22Rv1 (cell line): ENCODE measurements around the gene PARVB.

Experiments used
- ZFX ChIP-seq: fragments of 450-650 bp; IDR thresholded peaks from 2 replicates; pipeline ENCODE4 v1.6.1; 2017; ENCODE audit warnings: antibody characterized with exemption, borderline replicate concordance
- TF ChIP-seq, protein P1 (sequence below): fragments of 450-650 bp; IDR thresholded peaks from 2 replicates; pipeline ENCODE4 v1.5.1; 2017; ENCODE audit warnings: mild to moderate bottlenecking

DNA sequence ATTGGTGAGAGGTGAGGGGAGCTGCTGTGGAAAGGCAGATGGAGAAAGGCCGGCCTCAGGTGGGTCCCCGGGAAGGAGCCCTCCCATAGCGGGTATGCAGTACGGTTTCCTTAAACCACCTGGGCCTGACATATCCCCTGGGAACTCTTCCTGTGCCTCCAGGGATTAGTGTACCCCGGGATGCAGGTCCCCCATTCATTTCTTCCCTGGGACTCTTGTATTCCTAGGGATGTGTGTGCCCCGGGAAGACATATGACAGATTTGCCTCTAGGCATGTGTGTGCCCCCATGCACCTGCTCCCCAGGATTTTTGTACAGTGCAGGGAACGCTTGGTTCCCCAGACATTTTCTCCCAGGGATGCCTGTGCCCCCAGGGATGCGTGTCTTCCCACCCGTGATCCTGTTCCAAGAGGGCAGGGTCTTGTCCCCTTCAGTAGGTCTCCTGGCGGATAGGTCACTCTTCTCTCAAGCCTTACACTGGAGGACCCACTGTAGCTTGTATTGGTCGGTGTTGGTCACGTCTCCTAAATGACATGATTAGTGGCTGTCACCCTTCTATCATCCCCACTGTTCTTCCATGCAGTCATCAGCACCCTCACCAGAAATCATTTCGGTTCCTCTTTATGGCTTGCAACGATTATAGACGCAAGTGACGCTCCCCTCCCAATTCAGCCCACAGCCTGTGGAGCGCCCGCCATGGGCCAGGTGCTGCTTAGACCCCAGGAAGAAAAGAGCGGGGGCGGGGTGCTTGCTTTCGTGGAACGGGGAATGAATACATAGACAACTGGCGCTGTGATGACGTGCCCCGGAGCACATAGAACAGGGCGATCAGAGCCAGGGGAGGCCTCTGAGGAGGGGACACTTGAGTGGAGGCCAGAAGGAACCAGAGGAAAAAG, 1.3 kb downstream of the PARVB start:
- TF ChIP-seq, protein P1, sequence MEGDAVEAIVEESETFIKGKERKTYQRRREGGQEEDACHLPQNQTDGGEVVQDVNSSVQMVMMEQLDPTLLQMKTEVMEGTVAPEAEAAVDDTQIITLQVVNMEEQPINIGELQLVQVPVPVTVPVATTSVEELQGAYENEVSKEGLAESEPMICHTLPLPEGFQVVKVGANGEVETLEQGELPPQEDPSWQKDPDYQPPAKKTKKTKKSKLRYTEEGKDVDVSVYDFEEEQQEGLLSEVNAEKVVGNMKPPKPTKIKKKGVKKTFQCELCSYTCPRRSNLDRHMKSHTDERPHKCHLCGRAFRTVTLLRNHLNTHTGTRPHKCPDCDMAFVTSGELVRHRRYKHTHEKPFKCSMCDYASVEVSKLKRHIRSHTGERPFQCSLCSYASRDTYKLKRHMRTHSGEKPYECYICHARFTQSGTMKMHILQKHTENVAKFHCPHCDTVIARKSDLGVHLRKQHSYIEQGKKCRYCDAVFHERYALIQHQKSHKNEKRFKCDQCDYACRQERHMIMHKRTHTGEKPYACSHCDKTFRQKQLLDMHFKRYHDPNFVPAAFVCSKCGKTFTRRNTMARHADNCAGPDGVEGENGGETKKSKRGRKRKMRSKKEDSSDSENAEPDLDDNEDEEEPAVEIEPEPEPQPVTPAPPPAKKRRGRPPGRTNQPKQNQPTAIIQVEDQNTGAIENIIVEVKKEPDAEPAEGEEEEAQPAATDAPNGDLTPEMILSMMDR = no peak
- no peak for TF ChIP-seq ZFX
